Inflammatory macrophage treated with lipopolysaccharide for 4 hours (primary cell): ENCODE results near the gene MICAL1.
"Not testable (repeated sequence)": the region's sequence is repeated elsewhere in the genome, so short reads cannot be mapped to it uniquely, and the experiment has no call there.

Source experiments
- DNase-seq: peaks from one replicate; pipeline ENCODE4 v3.0.0-alpha.2; 2020

Gene MICAL1

GRCh38 chr6:109474995-109475394 lies 19.4 kb upstream of the MICAL1 start:
- no peak for DNase-seq

DNA sequence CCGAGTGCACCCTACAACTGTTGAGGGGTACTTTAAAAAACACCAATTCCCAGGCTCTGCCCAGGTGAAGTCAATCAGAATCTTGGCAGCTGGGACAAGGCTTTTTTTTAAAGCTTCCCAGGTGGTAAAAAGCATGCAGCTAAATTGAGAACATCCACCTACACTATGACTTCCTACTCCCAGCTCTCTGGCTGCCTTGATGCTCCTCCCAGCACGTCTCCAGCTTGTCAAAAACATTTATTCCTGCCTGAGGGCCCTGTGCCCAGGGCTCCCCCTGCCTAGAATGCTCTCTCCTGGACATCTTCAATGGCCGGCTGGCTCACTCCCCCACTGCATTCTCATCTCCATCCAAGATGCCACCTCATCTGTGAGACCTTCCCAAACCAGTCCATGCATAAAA lies 17.5 kb upstream of the MICAL1 start:
- no peak for DNase-seq

DNA sequence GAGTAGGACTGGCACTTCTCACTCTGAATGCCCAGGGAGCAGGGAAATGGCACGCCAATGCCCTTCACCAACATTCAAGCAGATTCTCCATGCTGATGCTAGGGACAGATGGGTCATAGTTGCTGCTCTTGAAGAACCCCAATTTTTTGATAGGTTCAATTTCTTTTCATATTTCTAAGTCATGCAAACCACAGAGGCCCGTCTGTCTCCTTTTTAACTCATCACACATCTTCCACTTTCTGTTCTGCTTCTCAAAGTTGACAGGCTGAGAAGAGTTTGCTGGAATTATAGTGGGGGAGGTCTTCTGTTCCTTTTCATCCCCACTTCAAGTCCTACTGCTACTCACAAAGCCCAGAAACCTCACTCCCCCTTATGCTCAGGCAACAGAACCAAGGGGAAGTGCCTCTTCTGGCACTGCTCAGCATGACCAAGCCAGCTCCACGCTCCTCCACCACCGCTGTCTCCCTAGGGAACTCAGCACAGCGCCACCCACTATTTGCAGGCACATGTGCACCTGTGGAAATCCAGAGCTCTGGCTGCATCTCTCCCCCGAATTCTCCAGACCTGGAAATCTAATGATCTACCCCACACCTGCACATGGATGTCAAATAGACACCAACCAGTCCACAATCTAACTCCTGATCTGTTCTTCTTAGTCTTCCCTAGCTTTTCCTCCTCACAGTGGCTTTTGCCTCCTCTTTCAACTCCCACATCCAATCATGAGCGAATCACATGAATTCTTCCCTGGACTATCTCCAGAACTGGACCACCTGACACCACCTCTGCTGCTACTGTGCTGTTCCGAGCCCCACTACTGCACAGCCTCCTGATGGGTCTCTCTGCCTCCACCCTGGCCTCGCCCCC lies 16.8 kb upstream of the MICAL1 start:
- DNase-seq: no peak

- DNase-seq: no peak
Measured at GRCh38 chr6:109471105-109471810, 15.7 kb upstream of the MICAL1 start.

- DNase-seq: no peak
Measured at GRCh38 chr6:109469591-109470189, 14.1 kb upstream of the MICAL1 start.

DNA sequence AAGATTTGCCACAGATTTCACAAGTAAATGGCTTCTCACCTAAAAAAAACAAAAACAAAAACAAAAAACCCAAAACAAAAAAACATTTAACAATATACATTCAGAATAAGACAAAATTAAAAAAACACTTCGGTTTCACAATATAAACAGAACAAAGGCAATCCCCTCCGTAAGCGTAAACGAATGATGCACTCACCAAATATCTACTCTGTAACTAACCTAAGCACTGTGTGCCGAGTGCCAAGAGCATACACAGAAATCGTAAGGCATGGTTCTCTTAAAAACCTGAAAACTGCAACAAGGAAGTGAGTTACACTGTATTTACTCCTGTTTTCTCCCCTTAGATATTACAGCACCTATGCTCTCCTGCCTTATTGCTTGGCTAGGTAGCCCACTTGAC lies 12.1 kb upstream of the MICAL1 start:
- no peak for DNase-seq

- no peak for DNase-seq
Measured at GRCh38 chr6:109466212-109466923, 10.8 kb upstream of the MICAL1 start.

- DNase-seq: no peak
Measured at GRCh38 chr6:109465772-109466171, 10.2 kb upstream of the MICAL1 start.

DNA sequence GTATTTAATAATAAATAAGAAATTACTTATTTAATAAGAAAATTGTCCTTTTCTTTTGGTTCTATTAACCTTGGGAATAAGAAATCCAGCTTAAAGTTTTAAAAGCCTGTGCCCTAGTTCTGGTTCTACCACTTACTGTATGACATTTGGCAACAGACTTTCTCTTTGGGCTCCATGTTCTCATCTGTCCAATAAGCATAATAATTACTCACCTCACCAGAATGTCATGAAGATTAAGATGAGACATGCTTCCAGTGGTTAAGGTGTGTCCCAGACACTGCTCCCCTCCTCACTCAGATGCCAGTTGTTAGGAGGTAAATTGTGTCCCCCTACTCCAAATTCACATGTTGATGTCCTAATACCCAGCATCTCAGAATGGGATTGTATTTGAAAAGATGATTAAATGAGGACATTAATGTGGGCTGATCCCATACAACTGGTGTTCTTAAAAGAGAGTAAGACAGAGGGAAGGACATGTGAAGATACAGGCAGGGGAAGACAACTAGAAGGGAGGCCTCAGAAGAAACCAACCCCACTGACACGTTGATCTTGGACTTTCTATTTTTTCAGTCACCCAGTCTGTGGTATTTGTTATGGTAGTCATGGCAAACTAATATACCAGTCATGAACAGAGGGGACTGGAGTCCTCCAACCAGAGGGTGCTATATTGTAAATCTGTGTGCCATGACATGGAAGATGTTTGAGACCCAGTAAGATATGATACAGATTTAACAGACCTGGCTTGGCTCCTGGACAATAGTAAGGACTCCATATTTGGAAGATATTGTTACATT lies 6.4 kb upstream of the MICAL1 start:
- no peak for DNase-seq

GRCh38 chr6:109461205-109461604 lies 5.6 kb upstream of the MICAL1 start:
- not testable (repeated sequence) for DNase-seq

DNA sequence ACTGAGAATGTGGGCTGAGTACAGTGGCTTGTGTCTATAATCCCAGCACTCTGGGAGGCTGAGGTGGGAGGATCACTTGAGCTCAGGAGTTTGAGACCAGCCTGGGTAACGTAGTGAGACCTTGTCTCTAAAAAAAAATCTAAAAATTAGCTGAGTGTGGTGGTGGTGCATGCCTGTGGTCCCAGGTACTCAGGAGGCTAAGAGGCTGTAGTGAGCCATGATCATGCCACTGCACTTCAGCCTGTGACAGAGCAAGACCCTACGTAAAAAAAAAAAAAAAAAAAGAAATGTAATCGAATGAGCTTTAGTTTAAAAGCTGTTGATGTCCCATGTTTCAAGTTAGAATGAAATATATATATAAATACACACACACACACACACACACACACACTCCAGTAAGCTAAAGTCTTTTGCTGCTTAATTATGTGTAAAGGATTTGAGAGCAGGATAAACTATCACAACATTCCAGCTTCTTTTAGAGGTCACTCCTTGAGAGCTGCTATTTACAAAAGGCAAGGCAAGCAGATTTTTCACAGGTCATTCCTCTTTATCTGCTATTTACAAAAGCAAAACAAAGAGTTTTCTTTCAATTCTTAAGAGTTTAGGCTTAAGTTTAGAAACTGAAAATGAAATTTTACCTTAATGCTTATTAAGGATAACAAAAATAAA lies 4.7 kb upstream of the MICAL1 start:
- no peak for DNase-seq

DNA sequence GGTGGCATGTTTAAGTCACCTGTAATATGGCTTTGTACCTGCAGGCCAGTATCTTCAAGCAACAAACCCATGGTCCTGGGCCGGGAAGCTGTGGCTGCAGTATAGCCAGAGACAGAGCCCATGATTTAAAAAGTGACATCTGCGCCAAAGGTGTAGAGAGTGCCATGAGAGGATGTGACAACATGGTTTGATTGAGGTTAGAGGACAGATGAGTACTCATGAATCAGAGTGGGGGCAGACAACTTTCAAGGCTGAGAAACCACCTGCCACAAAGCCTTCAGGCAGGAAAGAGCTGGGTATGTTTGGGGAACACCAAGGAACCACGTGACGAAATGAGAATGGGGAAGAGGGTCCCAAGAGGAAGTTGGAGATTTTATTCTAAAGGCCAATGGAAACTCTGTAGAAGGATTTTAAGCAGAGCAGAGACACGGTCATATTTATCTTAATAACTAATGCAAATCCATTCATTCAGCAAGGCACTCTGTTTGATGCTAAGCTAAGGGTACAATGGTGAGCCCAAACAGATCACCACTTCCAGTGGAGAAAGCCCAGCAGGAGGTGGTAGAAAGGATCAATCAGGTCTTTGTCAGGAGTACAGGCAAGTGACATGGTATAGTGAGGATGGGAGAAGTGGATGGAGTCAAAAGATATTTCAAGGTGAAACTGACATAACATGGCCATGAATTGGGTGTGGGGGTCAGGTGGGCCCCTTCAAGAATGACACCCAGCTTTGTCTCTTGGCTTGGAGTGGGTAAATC lies 3.4 kb upstream of the MICAL1 start:
- DNase-seq: peak; percentile 76

GRCh38 chr6:109457562-109457996 lies 2.0 kb upstream of the MICAL1 start:
- DNase-seq: no peak

GRCh38 chr6:109456710-109457561 lies 1.4 kb upstream of the MICAL1 start:
- DNase-seq: no peak

GRCh38 chr6:109456111-109456583 lies 575 bp upstream of the MICAL1 start:
- no peak for DNase-seq

GRCh38 chr6:109454496-109455436 lies 806 bp downstream of the MICAL1 start:
- DNase-seq: peak; percentile 86

GRCh38 chr6:109453594-109454495 lies 1.7 kb downstream of the MICAL1 start:
- no peak for DNase-seq
